Measurements from ENCODE around the gene SPRY1. TPM values are rescaled to one million over a fixed set of nuclear protein-coding genes. Genes with fewer than 3 reads are reported as not detected.

Gene SPRY1
- total RNA-seq, 1 experiment from 2014 or later = 4.8 TPM

DNA sequence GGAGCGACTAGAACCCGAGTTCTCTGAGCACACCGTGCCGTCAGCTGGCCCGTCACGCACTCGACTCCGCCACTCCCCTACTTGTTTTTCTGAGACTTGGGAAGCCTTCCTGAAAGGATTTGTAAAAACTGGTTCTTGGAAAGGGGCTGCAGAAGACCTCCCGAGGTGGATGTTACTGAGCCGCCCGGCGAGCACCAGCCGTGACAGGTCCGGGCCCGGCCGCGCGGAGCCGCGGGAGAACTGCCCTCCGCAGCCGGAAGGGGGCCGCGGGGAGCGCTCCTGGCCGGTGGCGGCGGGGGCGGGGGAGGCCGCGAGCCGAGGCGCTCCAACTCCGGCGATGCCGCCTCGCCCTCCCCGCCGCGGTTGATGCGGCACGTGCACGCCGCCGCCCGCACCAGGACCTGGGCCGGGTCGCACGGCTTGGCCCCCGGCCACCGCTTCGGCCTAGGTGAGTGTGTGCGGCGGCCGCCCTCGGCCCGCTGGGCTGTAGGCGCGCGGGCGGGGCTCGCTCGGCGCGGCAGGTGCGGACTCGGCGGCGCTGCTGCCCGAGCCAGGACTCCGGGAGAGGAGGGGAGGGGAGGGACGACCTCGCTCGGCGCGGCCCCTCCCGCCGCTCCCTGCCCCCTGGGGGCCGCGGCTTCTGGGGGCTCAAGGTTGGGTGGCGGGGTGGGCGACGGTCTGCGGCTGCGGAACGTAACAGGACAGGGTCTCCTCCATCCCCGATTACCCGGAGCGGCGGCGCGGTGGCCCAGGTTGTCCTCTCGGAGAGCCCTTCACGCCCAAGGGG lies 1.7 kb downstream of the SPRY1 start:
- BruUV-seq (replicated peaks) = no TSS peak
- no peaks in the 10 kb centered on the region; the same call in 1 of the 2 replicates for H3K9me2 ChIP-seq (ENCODE audit: insufficient read depth)
- peaks cover 3% of the 10 kb centered on the region; the same call in 1 of the 2 replicates for H3K79me2 ChIP-seq (ENCODE audit: insufficient read depth, low read length)
- H3K27me3 ChIP-seq (ENCODE audit: insufficient read depth, low read length) = no peaks in the 10 kb centered on the region
- intact Hi-C loops (cut with micrococcal nuclease) = loop anchor here (10.0 kb wide), 1 partner anchor 717 kb away; no protein-coding TSS in a partner anchor
- peaks cover 3 to 30% of the 10 kb centered on the region in 2 experiments; a peak in 3 of 4 replicates for H3K4me1 ChIP-seq (ENCODE audit: control insufficient read depth in 1 of 2, insufficient read depth in 2 of 2, low read length in 2 of 2)
- ChIA-PET CTCF (no interaction called here), RAD21 (ENCODE audit: low non-redundant PET in 1 of 2, low total read pairs in 2 of 2, uncharacterized antibody in 2 of 2, unreplicated experiment in 2 of 2) (no interaction called here), POLR2A (no interaction called here)
- DNase-seq (ENCODE audit: low read depth, low spot score) = peak; percentile 22
- peak overlapping the region; percentile 63 for H3K9ac ChIP-seq (ENCODE audit: low read length)
- peak overlapping the region; percentile 60 to 74 for H3K4me3 ChIP-seq (replicated peaks in 1 of 2; ENCODE audit: low read depth in 1 of 2, low read length in 2 of 2)
- peak overlapping the region; percentile 100 for H3K4me2 ChIP-seq (ENCODE audit: low read length)
- H4K20me1 ChIP-seq (ENCODE audit: insufficient read depth) = no peaks in the 10 kb centered on the region
- ATAC-seq = peak; percentile 79
- H2AFZ ChIP-seq (ENCODE audit: low read depth, low read length, poor library complexity, severe bottlenecking) = peak overlapping the region; percentile 92
- H3K27ac ChIP-seq (ENCODE audit: low read depth, low read length) = peak overlapping the region; percentile 50; the same call in 1 of the 2 replicates
- no peaks in the 10 kb centered on the region for H3K9me3 ChIP-seq (ENCODE audit: control insufficient read depth in 1 of 2, insufficient read depth in 1 of 2, low read depth in 1 of 2, low read length in 2 of 2)
- H3K36me3 ChIP-seq (ENCODE audit: control insufficient read depth in 1 of 2, insufficient read depth in 2 of 2, low read length in 2 of 2) = peaks cover 5% of the 10 kb centered on the region in 2 experiments; a peak in 2 of 4 replicates
- no peak for TF ChIP-seq CEBPB (IDR thresholded peaks at IDR 0.05; ENCODE audit: low read depth)
- TF ChIP-seq, protein P1, sequence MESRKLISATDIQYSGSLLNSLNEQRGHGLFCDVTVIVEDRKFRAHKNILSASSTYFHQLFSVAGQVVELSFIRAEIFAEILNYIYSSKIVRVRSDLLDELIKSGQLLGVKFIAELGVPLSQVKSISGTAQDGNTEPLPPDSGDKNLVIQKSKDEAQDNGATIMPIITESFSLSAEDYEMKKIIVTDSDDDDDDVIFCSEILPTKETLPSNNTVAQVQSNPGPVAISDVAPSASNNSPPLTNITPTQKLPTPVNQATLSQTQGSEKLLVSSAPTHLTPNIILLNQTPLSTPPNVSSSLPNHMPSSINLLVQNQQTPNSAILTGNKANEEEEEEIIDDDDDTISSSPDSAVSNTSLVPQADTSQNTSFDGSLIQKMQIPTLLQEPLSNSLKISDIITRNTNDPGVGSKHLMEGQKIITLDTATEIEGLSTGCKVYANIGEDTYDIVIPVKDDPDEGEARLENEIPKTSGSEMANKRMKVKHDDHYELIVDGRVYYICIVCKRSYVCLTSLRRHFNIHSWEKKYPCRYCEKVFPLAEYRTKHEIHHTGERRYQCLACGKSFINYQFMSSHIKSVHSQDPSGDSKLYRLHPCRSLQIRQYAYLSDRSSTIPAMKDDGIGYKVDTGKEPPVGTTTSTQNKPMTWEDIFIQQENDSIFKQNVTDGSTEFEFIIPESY (IDR thresholded peaks at IDR 0.05; ENCODE audit: extremely low read depth, insufficient replicate concordance, low read length) = no peak
- no peak for TF ChIP-seq JUND (IDR thresholded peaks at IDR 0.05)
- no peak for TF ChIP-seq YY1 (IDR thresholded peaks at IDR 0.05; ENCODE audit: extremely low read depth, insufficient replicate concordance, low read depth, low read length)
- 0 out of 2 replicates have a peak, but pooled peaks have one; percentile 10 for TF ChIP-seq RAD21 (IDR thresholded peaks at IDR 0.05; ENCODE audit: low read depth)
- TF ChIP-seq EZH2 (IDR thresholded peaks at IDR 0.05) = no peak
- TF ChIP-seq, protein P2, sequence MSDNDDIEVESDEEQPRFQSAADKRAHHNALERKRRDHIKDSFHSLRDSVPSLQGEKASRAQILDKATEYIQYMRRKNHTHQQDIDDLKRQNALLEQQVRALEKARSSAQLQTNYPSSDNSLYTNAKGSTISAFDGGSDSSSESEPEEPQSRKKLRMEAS (IDR thresholded peaks at IDR 0.05) = no peak; the same call in 1 of the 2 replicates
- TF ChIP-seq SIN3A (IDR thresholded peaks at IDR 0.05; ENCODE audit: low read depth) = no peak
- no peak for TF ChIP-seq SP1 (IDR thresholded peaks at IDR 0.05; ENCODE audit: low read depth)
- no peak for TF ChIP-seq FOSL1 (IDR thresholded peaks at IDR 0.05; ENCODE audit: low read depth)
- TF ChIP-seq, protein P3, sequence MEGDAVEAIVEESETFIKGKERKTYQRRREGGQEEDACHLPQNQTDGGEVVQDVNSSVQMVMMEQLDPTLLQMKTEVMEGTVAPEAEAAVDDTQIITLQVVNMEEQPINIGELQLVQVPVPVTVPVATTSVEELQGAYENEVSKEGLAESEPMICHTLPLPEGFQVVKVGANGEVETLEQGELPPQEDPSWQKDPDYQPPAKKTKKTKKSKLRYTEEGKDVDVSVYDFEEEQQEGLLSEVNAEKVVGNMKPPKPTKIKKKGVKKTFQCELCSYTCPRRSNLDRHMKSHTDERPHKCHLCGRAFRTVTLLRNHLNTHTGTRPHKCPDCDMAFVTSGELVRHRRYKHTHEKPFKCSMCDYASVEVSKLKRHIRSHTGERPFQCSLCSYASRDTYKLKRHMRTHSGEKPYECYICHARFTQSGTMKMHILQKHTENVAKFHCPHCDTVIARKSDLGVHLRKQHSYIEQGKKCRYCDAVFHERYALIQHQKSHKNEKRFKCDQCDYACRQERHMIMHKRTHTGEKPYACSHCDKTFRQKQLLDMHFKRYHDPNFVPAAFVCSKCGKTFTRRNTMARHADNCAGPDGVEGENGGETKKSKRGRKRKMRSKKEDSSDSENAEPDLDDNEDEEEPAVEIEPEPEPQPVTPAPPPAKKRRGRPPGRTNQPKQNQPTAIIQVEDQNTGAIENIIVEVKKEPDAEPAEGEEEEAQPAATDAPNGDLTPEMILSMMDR (IDR thresholded peaks at IDR 0.05 in 2 of 3, conservative IDR thresholded peaks at IDR 0.05 in 1 of 3; ENCODE audit: borderline replicate concordance in 1 of 3, insufficient read depth in 1 of 3, low read depth in 2 of 3, low read length in 2 of 3) = peak in 2 of 3 experiments; percentile 28 to 31; a peak in 1 of 6 replicates
- TF ChIP-seq, protein P4, sequence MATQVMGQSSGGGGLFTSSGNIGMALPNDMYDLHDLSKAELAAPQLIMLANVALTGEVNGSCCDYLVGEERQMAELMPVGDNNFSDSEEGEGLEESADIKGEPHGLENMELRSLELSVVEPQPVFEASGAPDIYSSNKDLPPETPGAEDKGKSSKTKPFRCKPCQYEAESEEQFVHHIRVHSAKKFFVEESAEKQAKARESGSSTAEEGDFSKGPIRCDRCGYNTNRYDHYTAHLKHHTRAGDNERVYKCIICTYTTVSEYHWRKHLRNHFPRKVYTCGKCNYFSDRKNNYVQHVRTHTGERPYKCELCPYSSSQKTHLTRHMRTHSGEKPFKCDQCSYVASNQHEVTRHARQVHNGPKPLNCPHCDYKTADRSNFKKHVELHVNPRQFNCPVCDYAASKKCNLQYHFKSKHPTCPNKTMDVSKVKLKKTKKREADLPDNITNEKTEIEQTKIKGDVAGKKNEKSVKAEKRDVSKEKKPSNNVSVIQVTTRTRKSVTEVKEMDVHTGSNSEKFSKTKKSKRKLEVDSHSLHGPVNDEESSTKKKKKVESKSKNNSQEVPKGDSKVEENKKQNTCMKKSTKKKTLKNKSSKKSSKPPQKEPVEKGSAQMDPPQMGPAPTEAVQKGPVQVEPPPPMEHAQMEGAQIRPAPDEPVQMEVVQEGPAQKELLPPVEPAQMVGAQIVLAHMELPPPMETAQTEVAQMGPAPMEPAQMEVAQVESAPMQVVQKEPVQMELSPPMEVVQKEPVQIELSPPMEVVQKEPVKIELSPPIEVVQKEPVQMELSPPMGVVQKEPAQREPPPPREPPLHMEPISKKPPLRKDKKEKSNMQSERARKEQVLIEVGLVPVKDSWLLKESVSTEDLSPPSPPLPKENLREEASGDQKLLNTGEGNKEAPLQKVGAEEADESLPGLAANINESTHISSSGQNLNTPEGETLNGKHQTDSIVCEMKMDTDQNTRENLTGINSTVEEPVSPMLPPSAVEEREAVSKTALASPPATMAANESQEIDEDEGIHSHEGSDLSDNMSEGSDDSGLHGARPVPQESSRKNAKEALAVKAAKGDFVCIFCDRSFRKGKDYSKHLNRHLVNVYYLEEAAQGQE (IDR thresholded peaks at IDR 0.05; ENCODE audit: low read depth) = no peak
- no peak for TF ChIP-seq EZH2phosphoT487 (IDR thresholded peaks at IDR 0.05; ENCODE audit: borderline replicate concordance)
- TF ChIP-seq ELF1 (IDR thresholded peaks at IDR 0.05; ENCODE audit: borderline replicate concordance, low read depth) = no peak
- peak; percentile 61 for TF ChIP-seq ZFX (IDR thresholded peaks at IDR 0.05)
- TF ChIP-seq TCF7L2 (IDR thresholded peaks at IDR 0.05; ENCODE audit: borderline replicate concordance, extremely low read depth, insufficient read depth, insufficient read length) = no peak
- TF ChIP-seq, protein P5, sequence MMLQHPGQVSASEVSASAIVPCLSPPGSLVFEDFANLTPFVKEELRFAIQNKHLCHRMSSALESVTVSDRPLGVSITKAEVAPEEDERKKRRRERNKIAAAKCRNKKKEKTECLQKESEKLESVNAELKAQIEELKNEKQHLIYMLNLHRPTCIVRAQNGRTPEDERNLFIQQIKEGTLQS (IDR thresholded peaks at IDR 0.05) = no peak
- no peak for TF ChIP-seq POLR2A (IDR thresholded peaks at IDR 0.05; ENCODE audit: borderline replicate concordance, extremely low read depth, insufficient read depth, insufficient read length)
